Right lobe of liver (tissue), 6 donors: ENCODE data around the gene GPC6. TPM values are rescaled to one million over a fixed set of nuclear protein-coding genes. Genes with fewer than 3 reads are reported as not detected.

Experiments used
- ATAC-seq, 4 donors: fragments of 200-7000 bp; cut with Tn5 transposase; one replicate each; pipeline ENCODE4 v1.9.1; 2020; ENCODE audit warnings: mild to moderate bottlenecking in 4 of 4, moderate library complexity in 4 of 4
- DNase-seq, 3 donors: peaks; one replicate each; pipeline ENCODE4 v3.0.0-alpha.2; 2020
- H3K27ac ChIP-seq, 3 donors: fragments of 200-600 bp; one replicate each; pipeline ENCODE4 v1.8.0; 2022
- H3K27me3 ChIP-seq, 2 donors: fragments of 200-600 bp; one replicate each; pipeline ENCODE4 v1.8.0; 2022
- H3K36me3 ChIP-seq, 4 donors: fragments of 200-600 bp; sonication (generic) in 1 of 4; one replicate each; pipeline versions ENCODE4 v1.5.1 to v1.8.0; 2017 to 2022; ENCODE audit warnings: control low read depth in 1 of 4
- H3K4me1 ChIP-seq, 4 donors: fragments of 200-600 bp; sonication (generic) in 1 of 4; one replicate each; pipeline versions ENCODE4 v1.5.1 to v1.8.0; 2017 to 2022; ENCODE audit warnings: control low read depth in 1 of 4
- H3K4me3 ChIP-seq, 3 donors: fragments of 200-600 bp; one replicate each; pipeline ENCODE4 v1.8.0; 2022
- H3K9me3 ChIP-seq, 4 donors: fragments of 200-600 bp; sonication (generic) in 1 of 4; one replicate each; pipeline versions ENCODE4 v1.5.1 to v1.8.0; 2017 to 2022; ENCODE audit warnings: control low read depth in 1 of 4
- CTCF ChIP-seq, 4 donors: fragments of 200-600 bp in 3 of 4; fragments of 450-650 bp in 1 of 4; IDR thresholded peaks; one replicate each; pipeline versions ENCODE4 v1.5.1 to v1.8.0; 2016 to 2022; ENCODE audit warnings: antibody characterized with exemption in 4 of 4, mild to moderate bottlenecking in 2 of 4
- POLR2A ChIP-seq: fragments of 450-650 bp; IDR thresholded peaks from one replicate; pipeline ENCODE4 v1.6.1; 2017; ENCODE audit warnings: antibody characterized with exemption, mild to moderate bottlenecking
- WGBS: methylation state at CpG from one replicate; pipeline ENCODE4 v1.1.6; 2018; ENCODE audit warnings: low coverage, low lambda C conversion rate; ENCODE audit not compliant: insufficient coverage; ENCODE audit errors: missing lambda C conversion rate; 5-methylcytosine and 5-hydroxymethylcytosine counted together
- intact Hi-C, 2 donors: fragments of 100-400 bp; cut with DNase I; formaldehyde crosslinking; loops; one replicate each; pipeline versions ENCODE4 v1.11.2 to v1.14.1; 2022
- total RNA-seq, 6 experiments: library from RNA; depleted of rRNA in 2 of 6; stranded (reverse); fragments of >200 nt in 2 of 6; fragmentation: NEBNext Ultra II Directional in 3 of 6; extraction: Animal tissue kit (Norgen Biotek cat#: 25700) in 3 of 6; gene quantifications; one replicate each; pipeline versions ENCODE4 v1.1.0 to v1.2.4, GENCODE V29; 2016 to 2023
- donor health status: DM: no; HTN: yes; CAD: no.
- donor health status: DM: no; HTN: no; CAD: no.
- donor health status: DM: no; HTN: no; CAD: no.
- donor health status: DM: no; HTN: yes; CAD: no.
- donor health status: DM: no; HTN: yes; CAD: no.

The GPC6 gene
- total RNA-seq, 6 experiments from 2014 or later = 18.6 to 30.1 (median 20.2) TPM

- Histone ChIP-seq H3K4me3 (no peak overlapping the region), H3K4me1 (no peaks in the 10 kb centered on the region), H3K27me3 (no peaks in the 10 kb centered on the region), H3K36me3 (no peaks in the 10 kb centered on the region), H3K27ac (no peak overlapping the region), H3K9me3 (no peaks in the 10 kb centered on the region)
- intact Hi-C loops = no loop called here
- ATAC-seq (no peak), DNase-seq (no peak)
- WGBS = 53% methylated on average over 4 of the region's 4 CpGs
- no peak for TF ChIP-seq POLR2A
- TF ChIP-seq CTCF (IDR thresholded peaks at IDR 0.05) = no peak
These were observed 409.0 kb downstream of the GPC6 start for GRCh38 chr13:93635616-93636032.

DNA sequence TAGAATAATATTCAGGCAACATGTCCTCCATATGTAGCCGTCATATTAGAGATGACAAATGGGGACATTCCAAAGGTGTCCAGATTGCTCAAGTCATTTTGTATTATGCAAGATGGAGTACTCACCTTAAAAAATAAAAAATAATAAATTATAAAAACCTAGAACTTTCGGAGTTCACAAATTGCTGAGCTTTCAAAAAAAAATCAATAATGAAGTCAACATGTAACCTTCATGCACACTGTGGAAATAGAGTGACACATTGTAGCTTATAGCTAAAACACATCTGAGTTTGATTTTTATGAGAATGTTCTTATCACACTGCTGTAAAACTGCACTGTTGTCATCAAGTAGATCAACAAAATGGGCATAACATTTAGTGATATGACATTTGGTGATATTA lies 411.2 kb downstream of the GPC6 start:
- TF ChIP-seq CTCF (IDR thresholded peaks at IDR 0.05) (no peak), POLR2A (no peak)
- ATAC-seq = no peak
- no peaks in the 10 kb centered on the region for H3K36me3 ChIP-seq
- 53% methylated on average over 2 of the region's 2 CpGs for WGBS
- H3K4me3 ChIP-seq = no peak overlapping the region
- no peaks in the 10 kb centered on the region for H3K27me3 ChIP-seq
- no peaks in the 10 kb centered on the region for H3K9me3 ChIP-seq
- intact Hi-C loops = no loop called here
- H3K27ac ChIP-seq = no peak overlapping the region
- H3K4me1 ChIP-seq = no peaks in the 10 kb centered on the region
- no peak for DNase-seq

- no peaks in the 10 kb centered on the region for H3K27me3 ChIP-seq
- WGBS = 57% methylated on average over 1 of the region's 1 CpG
These were observed 413.8 kb downstream of the GPC6 start for GRCh38 chr13:93640452-93640851.

GRCh38 chr13:93646245-93646644 lies 419.6 kb downstream of the GPC6 start:
- no peaks in the 10 kb centered on the region for H3K27me3 ChIP-seq
- TF ChIP-seq POLR2A (no peak), CTCF (IDR thresholded peaks at IDR 0.05) (no peak)
- H3K27ac ChIP-seq = no peak overlapping the region
- no peaks in the 10 kb centered on the region for H3K9me3 ChIP-seq
- peak in 3 of 4 donors; percentile 63 to 81 (median 68) for ATAC-seq
- H3K4me3 ChIP-seq = no peak overlapping the region
- no peak for DNase-seq
- intact Hi-C loops = no loop called here
- H3K4me1 ChIP-seq = no peaks in the 10 kb centered on the region
- WGBS = 27% methylated on average over 7 of the region's 7 CpGs
- no peaks in the 10 kb centered on the region for H3K36me3 ChIP-seq

More at GRCh38 chr13:93640452-93640851, 413.8 kb downstream of the GPC6 start:
- H3K4me3 ChIP-seq = no peak overlapping the region
- no peaks in the 10 kb centered on the region for H3K36me3 ChIP-seq
- H3K27ac ChIP-seq = no peak overlapping the region
- H3K9me3 ChIP-seq = no peaks in the 10 kb centered on the region
- intact Hi-C loops = no loop called here
- TF ChIP-seq POLR2A (no peak), CTCF (IDR thresholded peaks at IDR 0.05) (no peak)
- no peak for DNase-seq
- H3K4me1 ChIP-seq = no peaks in the 10 kb centered on the region
- ATAC-seq = no peak

DNA sequence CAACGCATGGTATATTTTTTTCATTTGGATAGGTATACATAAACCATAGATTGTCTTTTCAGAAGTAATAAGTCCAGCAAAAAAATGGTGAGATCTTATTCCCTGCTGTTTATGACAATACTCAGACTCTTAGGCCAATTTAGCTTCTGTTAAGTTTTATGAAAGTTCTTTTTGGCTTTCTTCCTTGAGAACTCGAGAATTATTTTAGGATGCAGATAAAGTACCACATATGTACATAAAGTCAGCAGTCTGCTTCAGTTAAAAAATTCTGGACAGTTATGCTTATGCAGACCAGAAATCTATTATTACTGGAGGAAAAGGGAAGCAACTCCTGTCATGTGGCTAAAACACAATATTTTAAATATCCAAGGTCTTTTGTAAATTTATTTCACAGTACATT lies 422.9 kb downstream of the GPC6 start:
- WGBS = 57% methylated on average over 2 of the region's 2 CpGs
- H3K27me3 ChIP-seq = no peaks in the 10 kb centered on the region
- no peaks in the 10 kb centered on the region for H3K9me3 ChIP-seq
- DNase-seq = no peak
- intact Hi-C loops = no loop called here
- no peak overlapping the region for H3K27ac ChIP-seq
- no peak for ATAC-seq
- no peaks in the 10 kb centered on the region for H3K4me1 ChIP-seq
- H3K4me3 ChIP-seq = no peak overlapping the region
- H3K36me3 ChIP-seq = no peaks in the 10 kb centered on the region
- TF ChIP-seq CTCF (IDR thresholded peaks at IDR 0.05) = no peak
- TF ChIP-seq POLR2A = no peak
